ENCODE results near the gene CACNB1. TPM values are rescaled to one million over a fixed set of nuclear protein-coding genes. Genes with fewer than 3 reads are reported as not detected.

Gene CACNB1
- total and polyA plus RNA-seq, 10 of the 15 experiments (the other 5 are each of a cell fraction or from before 2014, with no cell fraction given), result 0.06 to 15.6 (median 6.3) TPM

GRCh38 chr17:39239640-39240314 lies 42.3 kb upstream of the CACNB1 start:
- 20% methylated on average over 16 of the region's 16 CpGs for WGBS (ENCODE audit: insufficient coverage, insufficient replicate concordance, low lambda C conversion rate, missing lambda C conversion rate)
- POLR2A ChIA-PET, result interaction anchor here (0.6 kb wide), 1 partner anchor 31 kb away, joined by 3 read pairs; no protein-coding TSS in a partner anchor
- TF ChIP-seq NR2C2 (IDR thresholded peaks at IDR 0.05; ENCODE audit: borderline replicate concordance, control insufficient read depth, insufficient read length, low read depth) (no peak), FOXM1 (IDR thresholded peaks at IDR 0.05; ENCODE audit: low read depth, low read length) (no peak), USF1 (IDR thresholded peaks at IDR 0.05; ENCODE audit: borderline replicate concordance, extremely low read length, insufficient read depth, low read depth, low read length) (no peak), NR2C1 (IDR thresholded peaks at IDR 0.05) (no peak), ZNF207 (IDR thresholded peaks at IDR 0.05; ENCODE audit: borderline replicate concordance) (no peak), CHD4 (IDR thresholded peaks at IDR 0.05) (no peak), ATF7 (IDR thresholded peaks at IDR 0.05; ENCODE audit: low read depth) (no peak), SRF (IDR thresholded peaks at IDR 0.05; ENCODE audit: low read depth in 2 of 2, low read length in 2 of 2) (no peak), SREBF1 (IDR thresholded peaks at IDR 0.05; ENCODE audit: low read length) (no peak), SMARCA5 (IDR thresholded peaks at IDR 0.05) (no peak), ZZZ3 (IDR thresholded peaks at IDR 0.05; ENCODE audit: control insufficient read depth, insufficient read length, low read depth) (no peak), ATF2 (IDR thresholded peaks at IDR 0.05; ENCODE audit: low read length) (no peak), HDGF (IDR thresholded peaks at IDR 0.05) (no peak), ZNF622 (IDR thresholded peaks at IDR 0.05) (no peak), EGR1 (IDR thresholded peaks at IDR 0.05; ENCODE audit: borderline replicate concordance in 1 of 2, low read depth in 2 of 2, low read length in 2 of 2) (no peak), HCFC1 (IDR thresholded peaks at IDR 0.05; ENCODE audit: low read length) (no peak; the same call in 1 of the 2 replicates), SIN3A (IDR thresholded peaks at IDR 0.05; ENCODE audit: low read depth, low read length) (no peak), ZBTB40 (IDR thresholded peaks at IDR 0.05; ENCODE audit: borderline replicate concordance) (no peak)

More at GRCh38 chr17:39239640-39240314, 42.3 kb upstream of the CACNB1 start:
- Histone ChIP-seq H3K4me3 (no peak overlapping the region), H2AFZ (ENCODE audit: control insufficient read depth, low read depth, low read length) (no peak overlapping the region), H3K4me1 (ENCODE audit: control insufficient read depth, insufficient read depth, low read length) (peaks cover 9% of the 10 kb centered on the region), H3K9ac (ENCODE audit: control insufficient read depth, insufficient read depth, low read length) (no peak overlapping the region), H3K79me2 (ENCODE audit: control insufficient read depth, insufficient read depth, low read length) (no peaks in the 10 kb centered on the region), H3K27ac (ENCODE audit: control insufficient read depth, insufficient read depth) (no peak overlapping the region), H3K4me2 (ENCODE audit: control insufficient read depth, insufficient read depth) (no peak overlapping the region), H4K20me1 (ENCODE audit: control insufficient read depth, insufficient read depth) (no peaks in the 10 kb centered on the region), H3K36me3 (ENCODE audit: control insufficient read depth in 2 of 2, insufficient read depth in 2 of 2, low read length in 1 of 2) (no peaks in the 10 kb centered on the region), H3K9me3 (replicated peaks; ENCODE audit: control insufficient read depth, insufficient read depth, low read length) (no peaks in the 10 kb centered on the region), H3K27me3 (replicated peaks in 1 of 2; ENCODE audit: control insufficient read depth in 2 of 2, insufficient read depth in 2 of 2, low read length in 1 of 2) (no peaks in the 10 kb centered on the region; a peak in 3 of 4 replicates)
- in situ Hi-C loops (cut with MboI), result loop anchor here (5.0 kb wide), 1 partner anchor 32 kb away; no protein-coding TSS in a partner anchor
- ATAC-seq (peak; percentile 74), DNase-seq (ENCODE audit: low read depth, low spot score) (no peak), FAIRE-seq (peak; percentile 78)
- SMC1A ChIA-PET (ENCODE audit: uncharacterized antibody, unreplicated experiment), result interaction anchor here (1.0 to 2.3 kb wide), 4 partner anchors 31 to 257 kb away, joined by 3 to 15 read pairs (median 4); no protein-coding TSS in a partner anchor
- intact Hi-C loops (cut with micrococcal nuclease; ENCODE audit: unreplicated experiment), result loop anchor here (1.0 to 5.0 kb wide), 2 partner anchors 32 to 87 kb away; partner anchors contain the start of gene PLXDC1
- BruUV-seq (replicated peaks), result no TSS peak
- CTCF ChIA-PET, result interaction anchor here (0.7 to 21.3 kb wide), 5 partner anchors 34 to 434 kb away, joined by 3 to 658 read pairs (median 7); partner anchors contain the start of gene RPL19
- RAD21 ChIA-PET (ENCODE audit: unreplicated experiment), result interaction anchor here (1.1 to 11.3 kb wide), 3 partner anchors 32 to 257 kb away, joined by 3 to 160 read pairs (median 4); no protein-coding TSS in a partner anchor
